Occipital lobe (tissue), 2 donors: ENCODE measurements around the gene FRMD1. TPM values are rescaled to one million over a fixed set of nuclear protein-coding genes. Genes with fewer than 3 reads are reported as not detected.
"Not testable (repeated sequence)": the region's sequence is repeated elsewhere in the genome, so short reads cannot be mapped to it uniquely, and the experiment has no call there.

Source experiments
- DNase-seq: peaks from one replicate; lab custom pipeline; 2025; lab: John Stamatoyannopoulos, UW
- total RNA-seq: library from RNA; depleted of rRNA; stranded (reverse); fragments of >200 nt; gene quantifications from one replicate; pipeline ENCODE4 v1.2.3, GENCODE V29; 2014

The FRMD1 gene
- total RNA-seq, 1 donor from 2014 or later: not detected

DNA sequence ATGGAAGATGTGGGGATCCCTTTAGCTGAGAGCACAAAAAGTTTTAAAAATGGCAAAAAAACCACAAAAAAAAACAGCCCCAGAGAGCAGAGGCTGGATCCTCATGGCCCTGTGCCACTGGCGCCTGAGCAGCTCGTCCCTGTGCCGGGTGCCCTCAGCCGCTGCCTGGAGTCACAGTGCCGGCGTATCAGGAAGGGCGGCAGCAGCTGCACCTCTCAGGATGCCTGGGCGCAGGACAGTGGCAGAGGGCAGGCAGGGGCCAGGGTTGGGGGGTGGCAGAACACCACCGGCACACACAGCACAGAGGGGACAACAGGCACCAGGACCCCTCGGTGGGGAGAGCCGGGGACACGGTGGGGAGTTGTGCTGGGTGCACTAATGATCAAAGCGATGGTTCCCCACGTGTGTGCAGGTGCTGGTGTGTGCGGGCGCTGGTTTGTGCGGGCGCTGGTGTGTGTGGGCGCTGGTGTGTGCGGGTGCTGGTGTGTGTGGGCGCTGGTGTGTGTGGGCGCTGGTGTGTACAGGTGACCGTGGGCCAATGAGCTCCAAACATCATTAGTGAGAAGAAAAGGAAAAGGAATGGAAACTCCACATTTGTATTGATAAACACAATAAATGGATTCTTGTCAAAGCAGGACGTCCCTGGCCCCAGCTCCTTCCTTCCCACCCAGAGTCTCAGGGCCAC, 1.5 kb upstream of the FRMD1 start:
- no peak for DNase-seq

DNA sequence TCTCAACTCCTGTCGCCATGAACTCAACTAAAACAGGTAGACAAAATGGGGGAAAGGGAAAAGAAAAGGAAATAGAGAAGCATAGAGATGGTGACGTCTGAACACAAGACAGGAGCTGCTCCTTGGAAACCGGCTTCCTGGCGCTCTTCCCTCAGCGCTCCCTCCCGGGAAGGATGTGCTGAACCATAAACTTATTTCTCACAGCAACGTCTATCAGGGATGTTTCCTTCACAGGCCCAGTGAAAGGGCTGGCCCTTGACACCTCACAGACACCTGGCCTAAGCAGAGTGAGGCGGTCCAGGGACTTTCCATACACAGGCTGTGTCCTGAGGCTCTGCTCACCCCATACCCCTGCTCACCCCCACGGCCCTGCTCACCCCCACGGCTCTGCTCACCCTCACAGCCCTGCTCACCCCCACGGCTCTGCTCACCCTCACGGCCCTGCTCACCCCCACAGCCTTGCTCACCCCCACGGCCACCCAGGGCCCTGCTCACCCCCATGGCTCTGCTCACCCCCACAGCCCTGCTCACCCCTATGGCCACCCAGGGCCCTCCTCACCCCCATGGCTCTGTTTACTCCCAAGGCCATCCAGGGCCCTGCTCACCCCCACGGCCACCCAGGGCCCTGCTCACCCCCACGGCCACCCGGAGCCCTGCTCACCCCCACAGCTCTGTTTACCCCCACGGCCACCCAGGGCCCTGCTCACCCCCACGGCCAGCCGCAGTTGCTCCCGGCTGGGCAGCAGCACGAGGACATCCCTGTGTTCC, 653 bp downstream of the FRMD1 start:
- DNase-seq: no peak

- DNase-seq: not testable (repeated sequence)
Observed at GRCh38 chr6:168077401-168077800, 1.6 kb downstream of the FRMD1 start.

- DNase-seq: no peak
Observed at GRCh38 chr6:168075787-168076202, 3.2 kb downstream of the FRMD1 start.

DNA sequence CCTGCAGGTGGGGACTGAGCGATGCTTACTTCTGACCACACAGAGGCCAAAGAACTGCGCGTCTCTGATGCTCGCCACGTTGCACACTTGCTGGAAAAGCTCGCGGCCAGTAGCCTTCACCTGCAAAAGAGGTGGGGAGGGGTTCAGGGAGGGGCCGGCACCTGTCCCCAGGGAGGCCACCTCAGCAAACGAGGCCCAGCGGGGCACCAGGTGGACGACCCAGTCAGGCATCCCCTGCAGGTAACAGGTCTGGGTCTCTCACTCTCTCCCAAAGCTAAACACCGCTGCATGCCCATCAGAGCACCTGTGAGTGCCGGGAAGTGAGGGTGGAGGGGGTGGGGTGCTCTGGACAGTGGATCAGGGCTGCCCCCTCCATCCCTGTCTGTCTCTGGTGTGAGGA, 3.8 kb downstream of the FRMD1 start:
- DNase-seq: no peak

DNA sequence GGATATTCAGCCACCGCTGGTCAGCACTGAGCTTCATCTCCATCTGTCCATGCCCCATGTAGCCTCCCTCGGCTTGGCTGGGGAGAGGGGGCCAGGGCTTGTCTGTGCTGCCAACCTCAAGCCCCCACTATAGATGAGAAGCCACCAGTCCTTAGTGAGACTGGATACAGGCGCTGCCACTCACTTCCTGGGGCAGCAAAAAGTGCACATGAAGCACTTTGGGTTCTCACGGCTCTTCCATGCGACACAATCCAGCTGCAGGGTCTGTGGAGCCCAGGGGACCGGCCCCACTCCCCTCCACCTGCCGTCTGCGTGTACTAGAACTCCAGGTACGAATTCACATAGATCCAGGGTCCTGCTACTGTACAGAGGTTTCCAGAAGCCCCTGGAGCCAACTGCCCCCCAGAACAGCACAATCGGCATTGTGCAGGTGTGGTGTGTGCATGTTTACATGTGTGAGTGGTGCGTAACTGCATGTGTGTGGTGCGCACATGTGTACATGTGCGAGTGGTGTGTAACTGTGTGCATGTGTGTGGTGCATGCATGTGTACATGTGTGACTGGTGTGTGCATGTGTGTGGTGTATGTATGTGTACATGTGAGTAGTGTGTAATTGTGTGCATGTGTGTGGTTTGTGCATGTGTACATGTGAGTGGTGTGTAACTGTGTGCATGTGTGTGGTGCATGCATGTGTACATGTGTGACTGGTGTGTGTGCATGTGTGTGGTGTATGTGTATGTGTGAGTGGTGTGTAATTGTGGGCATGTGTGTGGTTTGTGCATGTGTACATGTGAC, 4.9 kb downstream of the FRMD1 start:
- no peak for DNase-seq

DNA sequence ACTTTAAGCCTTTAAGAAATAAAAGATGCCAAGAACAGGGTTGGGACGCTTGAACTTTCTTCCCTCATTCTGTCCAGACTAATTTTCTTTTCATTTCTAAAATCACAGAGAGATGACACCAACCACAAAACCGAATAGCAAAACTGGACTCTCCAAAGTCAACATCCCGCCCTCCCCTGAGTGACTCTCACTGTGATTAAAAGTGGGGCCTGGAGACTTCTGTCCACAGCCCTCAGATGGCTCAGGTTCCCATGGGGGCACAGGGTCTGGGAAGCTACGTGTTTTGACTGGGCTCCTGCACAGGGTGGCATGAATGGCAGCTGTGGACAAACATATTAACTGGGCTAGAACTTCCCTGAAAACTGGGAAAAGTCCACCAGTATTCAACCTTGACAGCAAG, 6.3 kb downstream of the FRMD1 start:
- DNase-seq: no peak

GRCh38 chr6:168072261-168072660, 6.8 kb downstream of the FRMD1 start:
- DNase-seq: no peak

DNA sequence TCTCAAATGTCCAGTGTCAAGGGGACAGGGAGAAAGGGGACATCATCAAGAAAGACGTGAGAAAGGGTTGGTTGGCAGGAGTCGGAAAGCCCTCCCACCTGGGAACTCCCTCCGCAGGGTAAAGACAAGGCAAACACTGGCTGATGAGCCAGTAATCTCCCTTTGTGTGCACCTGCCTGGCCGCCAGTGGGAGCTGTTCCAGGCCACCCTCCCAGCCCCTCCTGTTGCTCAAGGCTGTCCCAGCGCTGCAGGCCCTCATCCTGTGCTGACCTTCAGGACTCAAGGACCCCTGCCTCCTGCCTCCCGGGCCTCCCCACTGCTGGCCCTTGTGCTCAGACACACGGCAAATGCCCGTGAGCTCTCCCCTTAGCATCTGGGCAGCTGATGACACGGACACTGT, 7.4 kb downstream of the FRMD1 start:
- DNase-seq: no peak

GRCh38 chr6:168070804-168071203, 8.2 kb downstream of the FRMD1 start:
- no peak for DNase-seq

DNA sequence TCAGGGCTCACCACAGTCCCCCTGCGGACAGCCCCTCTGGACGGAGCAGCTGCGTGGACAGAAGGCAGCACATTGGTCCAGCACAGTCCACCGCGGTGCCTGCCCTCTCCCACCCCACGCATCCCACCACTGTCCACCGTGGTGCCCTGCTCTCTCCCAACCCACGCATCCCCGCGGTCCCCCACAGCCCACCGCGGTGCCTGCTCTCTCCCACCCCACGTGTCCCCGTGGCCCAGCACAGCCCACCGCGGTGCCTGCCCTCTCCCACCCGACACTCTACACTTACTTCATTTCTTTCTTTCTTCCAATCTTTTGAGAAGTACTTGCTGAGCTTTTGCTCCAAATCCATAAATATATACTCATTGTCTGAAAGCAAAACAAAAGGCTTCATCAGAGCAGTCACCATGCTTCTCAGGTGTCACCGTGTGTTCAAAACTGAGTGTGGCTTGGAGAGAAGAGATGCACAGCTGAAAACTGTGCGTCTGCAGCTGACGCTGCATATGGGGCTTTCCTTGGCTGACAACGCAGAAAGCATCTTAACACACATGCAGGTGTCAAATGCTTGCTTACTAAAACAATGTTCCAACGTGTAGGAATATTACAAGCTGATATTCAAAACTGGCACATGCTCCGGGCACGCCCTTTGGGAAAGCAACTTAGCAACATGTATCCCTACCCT, 11.8 kb downstream of the FRMD1 start:
- DNase-seq: no peak

- DNase-seq: no peak
Observed at GRCh38 chr6:168064226-168064807, 14.7 kb downstream of the FRMD1 start.

GRCh38 chr6:168063431-168063830, 15.6 kb downstream of the FRMD1 start:
- DNase-seq: no peak

DNA sequence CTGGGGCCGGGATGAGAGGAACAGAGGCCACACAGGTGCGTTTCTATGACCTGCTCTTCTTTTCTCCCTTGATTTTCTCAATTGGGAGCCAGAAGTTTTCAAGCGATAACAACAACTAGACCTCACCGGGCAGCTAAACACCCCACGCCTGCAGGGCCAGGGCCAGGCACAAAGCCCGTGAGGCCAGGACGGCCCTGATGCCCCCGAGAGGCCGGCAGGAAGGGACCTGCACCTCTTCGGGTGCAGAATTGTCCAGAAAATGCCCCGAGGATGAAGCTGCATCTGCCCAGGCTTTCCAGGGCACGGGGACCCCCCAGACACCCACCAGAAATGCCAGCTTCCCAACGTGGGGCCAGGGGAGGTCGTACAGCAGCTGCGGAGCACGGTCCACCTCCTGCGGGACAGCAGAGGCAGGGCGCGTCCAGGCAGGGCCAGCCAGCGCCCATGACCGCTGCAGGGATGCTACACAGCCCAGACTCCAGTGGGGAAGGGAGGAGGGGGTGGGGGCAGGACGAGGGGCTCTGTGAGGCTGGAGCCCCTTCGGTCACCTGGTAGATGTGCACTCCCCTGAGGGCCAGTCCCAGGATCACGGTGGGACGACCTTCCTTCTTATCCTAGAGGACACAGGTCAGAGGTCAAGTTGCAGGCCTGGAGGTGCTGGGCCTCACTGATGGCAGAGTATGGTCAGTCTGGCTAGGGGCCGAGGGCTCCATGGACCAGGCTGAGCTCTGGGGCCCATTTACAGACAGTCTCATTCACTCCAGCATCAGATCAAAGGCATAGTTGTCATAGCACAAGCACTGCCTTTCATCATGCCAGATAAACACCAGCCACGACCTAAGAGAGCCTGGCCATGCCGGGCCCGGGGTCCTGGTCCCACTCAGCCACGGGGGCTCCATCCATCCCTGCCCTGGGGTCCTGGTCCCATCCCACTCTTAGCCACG, 16.4 kb downstream of the FRMD1 start:
- no peak for DNase-seq

GRCh38 chr6:168061269-168062210, 17.5 kb downstream of the FRMD1 start:
- DNase-seq: no peak

GRCh38 chr6:168060521-168060931, 18.5 kb downstream of the FRMD1 start:
- DNase-seq: peak; percentile 29

GRCh38 chr6:168058691-168059551, 20.1 kb downstream of the FRMD1 start:
- no peak for DNase-seq

DNA sequence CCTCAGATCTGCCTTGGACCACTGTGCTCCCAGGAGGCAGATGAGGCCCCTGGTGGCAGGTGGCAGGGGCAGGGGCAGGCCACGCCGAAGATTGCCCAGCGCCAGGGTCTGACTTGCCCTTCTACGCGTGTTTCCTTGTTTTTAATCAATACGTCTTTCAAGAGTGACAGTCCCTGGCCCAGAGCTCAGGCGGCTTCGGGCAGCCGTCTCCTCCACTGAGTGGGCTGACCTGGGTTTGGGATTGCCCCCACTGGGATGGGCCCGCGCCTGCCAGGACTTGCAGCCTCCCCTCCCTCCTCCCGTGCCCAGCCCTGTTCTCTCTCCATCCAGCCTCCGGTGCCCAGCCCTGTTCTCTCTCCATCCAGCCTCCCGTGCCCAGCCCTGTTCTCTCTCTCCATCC, 21.2 kb downstream of the FRMD1 start:
- no peak for DNase-seq
